ENCODE results near the gene MEOX1.

DNA sequence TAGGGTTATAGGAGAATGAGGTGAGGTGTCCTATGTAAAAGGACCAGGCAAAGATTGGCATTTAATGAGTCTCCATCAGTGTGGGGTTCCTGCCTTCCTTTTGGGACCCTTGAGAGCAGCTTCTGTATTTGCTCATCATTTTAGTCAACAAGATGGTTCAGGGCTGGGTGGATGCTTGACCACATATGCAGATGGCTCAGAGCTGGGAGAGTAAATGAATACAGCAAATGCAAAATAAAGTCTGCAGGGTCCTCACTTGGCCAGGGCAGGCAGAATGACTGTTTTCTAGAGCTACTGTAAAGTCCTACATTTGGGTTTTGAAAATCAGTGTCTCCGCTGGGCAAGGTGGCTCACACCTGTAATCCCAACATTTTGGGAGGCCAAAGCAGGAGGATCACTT is 58.4 kb downstream of the MEOX1 start:
- TF ChIP-seq, protein P1, sequence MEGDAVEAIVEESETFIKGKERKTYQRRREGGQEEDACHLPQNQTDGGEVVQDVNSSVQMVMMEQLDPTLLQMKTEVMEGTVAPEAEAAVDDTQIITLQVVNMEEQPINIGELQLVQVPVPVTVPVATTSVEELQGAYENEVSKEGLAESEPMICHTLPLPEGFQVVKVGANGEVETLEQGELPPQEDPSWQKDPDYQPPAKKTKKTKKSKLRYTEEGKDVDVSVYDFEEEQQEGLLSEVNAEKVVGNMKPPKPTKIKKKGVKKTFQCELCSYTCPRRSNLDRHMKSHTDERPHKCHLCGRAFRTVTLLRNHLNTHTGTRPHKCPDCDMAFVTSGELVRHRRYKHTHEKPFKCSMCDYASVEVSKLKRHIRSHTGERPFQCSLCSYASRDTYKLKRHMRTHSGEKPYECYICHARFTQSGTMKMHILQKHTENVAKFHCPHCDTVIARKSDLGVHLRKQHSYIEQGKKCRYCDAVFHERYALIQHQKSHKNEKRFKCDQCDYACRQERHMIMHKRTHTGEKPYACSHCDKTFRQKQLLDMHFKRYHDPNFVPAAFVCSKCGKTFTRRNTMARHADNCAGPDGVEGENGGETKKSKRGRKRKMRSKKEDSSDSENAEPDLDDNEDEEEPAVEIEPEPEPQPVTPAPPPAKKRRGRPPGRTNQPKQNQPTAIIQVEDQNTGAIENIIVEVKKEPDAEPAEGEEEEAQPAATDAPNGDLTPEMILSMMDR (IDR thresholded peaks at IDR 0.05) = no peak
- TF ChIP-seq EP300 (IDR thresholded peaks at IDR 0.05) = no peak
- TF ChIP-seq POLR2AphosphoS5 (IDR thresholded peaks at IDR 0.05) = no peak
- no peak for TF ChIP-seq POLR2A (IDR thresholded peaks at IDR 0.05)
